Activated naive CD4-positive, alpha-beta T cell (primary cell): ENCODE data around the gene ESPL1.

ENCODE experiments used
- DNase-seq, 4 experiments: peaks; one replicate each; lab custom pipeline; 2025; lab: John Stamatoyannopoulos, UW

ESPL1 gene

DNA sequence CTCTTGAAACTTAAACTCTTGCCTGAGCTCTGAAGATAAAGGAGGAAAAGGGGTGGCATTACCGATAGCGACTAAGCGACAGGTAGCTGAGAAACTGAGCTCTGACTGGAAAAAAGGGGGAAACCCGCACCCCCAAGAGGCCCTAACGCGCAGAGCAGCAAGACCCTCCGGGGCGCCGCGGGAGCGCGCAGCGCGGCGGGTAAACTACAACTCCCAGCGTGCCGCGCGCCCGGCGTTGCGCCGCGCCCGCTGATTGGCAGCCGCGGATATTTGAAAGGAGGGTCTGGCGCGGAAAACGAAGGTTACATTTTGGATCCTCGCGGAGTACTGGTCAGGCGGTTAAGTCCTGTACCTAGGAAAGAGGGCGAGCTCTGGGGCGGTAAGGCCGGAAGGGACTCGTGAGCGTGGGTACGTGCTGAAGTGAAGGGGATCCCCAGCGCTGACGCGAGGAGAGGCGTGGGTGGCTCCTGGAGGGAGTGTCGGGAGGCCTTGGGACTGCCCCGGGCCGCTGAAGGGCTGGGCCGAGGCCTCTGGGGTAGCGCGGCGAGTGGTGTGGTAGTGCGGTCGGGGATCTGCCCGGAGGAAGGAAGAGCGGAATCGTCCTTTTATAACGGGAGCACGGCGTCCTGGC is at the start of gene ESPL1:
ESPL1 (plus strand) TSS at position 301 of the 631 bp plus-strand sequence. CDS start 468 bp downstream, outside the sequence.
- DNase-seq, result peak; percentile 50 to 74 (median 59)

DNA sequence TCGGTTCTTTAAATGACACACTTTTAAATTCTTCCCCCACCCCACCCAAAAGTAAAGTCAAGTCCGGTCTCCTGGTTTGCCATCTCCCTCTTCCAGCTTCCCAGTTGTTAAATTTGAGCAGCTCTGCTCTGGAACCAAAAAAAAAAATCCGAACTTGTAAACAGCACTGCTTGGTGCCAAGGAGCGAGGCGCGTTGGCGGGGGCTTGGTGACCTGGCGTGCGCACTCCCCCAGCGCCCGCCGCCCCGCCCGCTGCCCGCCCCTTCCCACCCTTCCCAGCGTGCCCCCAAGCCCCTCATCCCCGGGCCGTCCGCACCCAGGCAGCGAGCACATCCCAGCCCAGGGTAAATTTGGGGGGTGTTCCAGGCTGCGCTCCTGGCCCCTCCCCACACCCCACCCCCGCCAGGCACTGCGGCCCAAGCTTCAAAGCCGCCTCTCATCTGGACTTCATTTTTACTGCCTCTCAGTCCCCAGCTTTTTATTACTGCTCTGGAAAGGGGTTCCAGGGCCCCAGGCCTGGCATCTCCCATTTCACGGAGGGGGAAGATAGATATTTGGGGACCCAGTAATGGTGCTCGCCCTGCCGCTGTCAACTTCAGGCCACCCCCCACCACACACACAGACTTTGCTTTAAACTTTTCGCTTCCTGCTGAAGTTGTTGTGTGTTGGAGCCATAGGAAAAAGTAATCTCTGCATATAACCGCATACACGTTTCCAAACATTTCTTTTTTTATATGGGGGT is 49.4 kb upstream of the ESPL1 start:
- DNase-seq, result no peak

DNA sequence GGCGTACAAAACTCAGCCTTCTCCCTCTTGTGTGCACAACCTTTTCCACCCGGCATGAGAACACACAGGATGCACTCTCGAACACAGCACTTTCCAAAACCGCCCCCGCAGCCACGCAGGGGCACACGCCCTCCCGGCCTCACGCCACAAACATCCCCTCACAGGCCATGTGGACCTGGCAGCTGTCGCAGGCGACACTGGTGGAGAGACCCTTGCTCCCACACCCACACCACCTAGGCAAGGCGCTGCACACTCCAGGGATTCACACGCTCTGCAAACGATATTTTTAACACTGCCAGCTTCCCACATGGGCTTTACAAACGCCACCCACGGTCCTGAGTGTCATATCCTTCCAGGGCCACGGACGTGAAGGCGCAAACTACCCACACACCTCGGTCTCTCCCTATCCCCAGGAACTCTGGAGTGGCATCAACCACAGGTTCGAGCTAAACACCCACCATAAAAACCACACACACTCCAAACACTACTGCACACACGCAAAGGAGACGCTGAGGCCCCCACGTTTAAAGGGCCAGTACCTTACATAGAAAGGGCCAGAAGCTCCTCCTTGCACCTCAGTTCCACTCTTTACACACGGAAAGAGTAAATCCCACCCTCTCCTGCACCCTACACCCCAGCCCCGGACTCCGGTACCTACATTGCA is 48.7 kb upstream of the ESPL1 start:
- peak in 1 of 4 experiments; percentile 29 for DNase-seq

DNA sequence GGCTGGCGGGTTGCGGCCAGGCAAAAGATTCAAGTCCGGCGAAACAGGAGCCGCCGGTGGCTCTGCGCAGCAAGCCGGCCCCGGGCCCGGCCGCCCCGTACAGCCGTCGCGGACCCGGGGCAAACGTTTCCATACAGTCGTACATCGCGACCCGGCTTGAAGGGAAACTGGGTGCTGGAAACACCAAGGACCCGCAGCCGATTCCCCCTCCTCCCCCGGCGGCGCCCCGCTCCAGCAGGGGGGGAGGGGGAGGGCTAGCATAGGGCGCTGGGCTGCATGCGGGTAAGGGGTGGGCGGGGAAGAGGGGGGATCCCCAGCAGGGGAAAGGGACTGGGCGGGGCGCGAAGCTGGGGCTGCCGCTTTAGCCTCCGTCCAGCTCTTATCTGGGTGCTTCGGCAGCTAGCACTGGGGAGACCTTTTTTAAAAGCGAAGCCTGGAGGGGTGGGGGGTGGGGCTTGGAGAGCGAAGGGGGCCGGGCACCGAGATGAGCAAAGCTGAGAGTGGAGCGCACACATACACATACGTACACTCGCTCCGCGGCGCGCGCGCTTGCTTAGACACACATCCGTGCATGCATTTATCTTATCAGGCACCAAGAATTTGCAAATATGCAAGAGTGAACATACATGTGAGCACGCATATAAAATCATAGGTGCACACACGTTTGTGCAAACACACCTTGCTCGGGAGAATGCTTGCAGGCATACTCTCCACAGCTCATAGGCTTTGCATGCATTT is 48.0 kb upstream of the ESPL1 start:
- peak in 3 of 4 experiments; percentile 68 to 81 (median 73) for DNase-seq

DNA sequence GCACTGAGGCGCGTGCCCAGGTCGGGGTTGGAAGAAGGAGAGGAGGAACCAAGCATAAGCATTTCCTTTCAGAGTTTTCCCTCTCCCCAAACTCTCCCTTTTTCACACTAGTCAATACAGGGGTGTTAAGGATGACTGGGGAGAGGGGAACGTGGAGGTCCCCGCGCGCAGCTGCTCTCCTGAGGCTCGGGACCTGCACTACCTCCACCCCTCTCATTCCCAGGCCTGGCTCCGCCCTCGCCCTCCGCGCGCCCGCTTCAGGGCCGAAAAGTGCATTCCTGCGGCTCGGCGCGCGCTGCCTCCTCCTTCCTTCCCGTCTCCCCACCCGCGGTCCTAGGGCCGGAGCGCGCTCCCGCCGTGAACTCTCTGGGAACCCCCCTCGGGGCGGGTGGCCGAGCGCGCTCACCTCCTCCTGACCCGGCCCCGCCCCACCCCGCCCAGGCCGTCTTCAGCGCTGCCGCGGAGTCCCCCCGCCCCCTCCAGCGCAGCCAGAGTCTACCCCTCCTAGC is 47.4 kb upstream of the ESPL1 start:
- DNase-seq, result peak in 3 of 4 experiments; percentile 46 to 72 (median 47)

DNA sequence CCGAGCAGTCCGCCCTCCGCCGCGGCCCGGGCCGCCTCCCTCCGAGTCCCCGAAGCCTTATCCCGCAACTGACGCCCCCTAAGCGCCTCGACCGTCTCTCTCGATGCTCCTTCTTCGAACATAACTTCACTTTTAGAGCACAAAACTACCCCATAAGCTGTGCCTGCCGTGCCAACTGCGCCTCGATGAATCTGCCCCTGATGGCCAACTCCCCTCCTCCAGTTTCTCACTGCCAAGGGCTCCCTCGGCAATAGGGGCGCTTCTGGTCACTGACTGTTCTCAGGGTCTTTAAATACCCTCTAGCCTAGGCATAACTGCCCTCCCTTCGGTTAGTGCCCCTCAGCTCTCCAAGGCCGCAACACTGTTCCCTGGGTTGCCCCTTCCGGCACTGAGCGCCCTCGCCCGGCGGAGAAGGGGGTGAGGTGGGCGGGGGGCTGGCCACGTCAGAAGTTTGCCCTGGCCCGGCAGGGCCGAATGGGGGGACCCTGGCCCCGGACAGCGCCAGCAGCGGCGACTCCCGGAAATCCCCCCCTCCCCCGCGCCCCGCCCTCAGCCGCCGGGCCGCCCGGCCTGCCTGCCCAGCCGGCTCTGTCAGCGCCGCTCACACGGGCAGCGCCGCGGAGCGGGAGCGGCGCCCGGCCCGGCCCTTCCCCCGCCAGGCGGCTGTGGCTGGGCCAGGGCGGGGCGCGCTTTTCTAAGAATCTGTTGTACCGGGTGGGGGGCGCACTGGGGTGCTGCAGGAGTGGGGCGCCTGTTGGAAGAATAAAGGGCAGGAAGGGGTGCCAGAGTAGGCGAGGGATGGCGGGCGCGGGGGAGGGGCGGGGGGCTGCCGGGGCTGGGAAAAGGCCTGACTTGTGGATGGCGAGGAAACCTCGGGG is 46.7 kb upstream of the ESPL1 start:
- peak in 1 of 4 experiments; percentile 48 for DNase-seq

DNA sequence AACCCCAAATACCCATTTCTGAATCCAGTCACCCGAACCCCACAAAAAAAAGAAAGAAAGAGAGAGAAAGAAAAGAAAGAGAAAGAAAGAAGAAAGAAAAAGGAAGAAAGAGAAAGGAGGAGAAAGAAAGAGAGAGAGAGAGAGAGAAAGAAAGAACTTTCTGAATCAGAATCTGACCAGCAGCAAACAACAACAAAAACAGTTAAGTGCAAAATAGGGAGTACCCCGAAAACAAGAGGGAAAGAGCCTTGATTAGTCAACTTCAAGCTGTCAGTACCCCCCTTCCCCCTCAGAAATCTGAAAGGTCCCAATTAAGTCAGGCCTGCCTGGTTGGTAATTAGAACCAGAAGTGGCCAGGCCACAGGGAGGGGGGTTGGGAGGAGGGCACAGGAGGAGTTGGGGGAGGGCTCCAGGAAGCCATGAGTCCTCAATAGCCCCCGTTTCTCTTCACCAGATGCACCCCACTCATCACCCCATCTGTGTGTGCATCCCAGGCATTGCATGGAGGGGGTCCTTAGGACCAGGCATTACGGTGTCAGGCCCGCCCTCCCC is 45.9 kb upstream of the ESPL1 start:
- no peak for DNase-seq

DNA sequence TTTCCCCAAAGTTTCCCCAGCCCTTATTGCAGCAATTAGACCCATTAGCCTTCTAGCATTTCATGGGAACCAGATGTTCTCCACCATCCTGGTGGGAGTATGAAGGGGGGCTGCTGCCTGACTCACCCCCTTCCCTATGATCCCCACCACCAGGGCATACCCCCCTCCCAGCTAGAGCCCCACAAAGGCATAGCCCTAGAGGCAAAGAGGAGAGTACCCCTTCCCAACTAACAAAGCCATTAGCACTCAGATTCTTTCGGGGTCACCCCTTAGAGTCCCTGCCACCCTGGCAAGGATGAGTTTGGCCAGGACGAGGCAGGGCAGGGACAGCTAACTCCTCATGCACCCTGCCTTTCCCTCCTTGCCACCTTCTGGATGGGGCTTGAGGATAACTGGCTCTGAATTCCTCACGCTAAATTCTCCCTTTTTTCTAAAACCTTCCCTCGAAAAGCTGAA is 45.3 kb upstream of the ESPL1 start:
- DNase-seq, result no peak

DNA sequence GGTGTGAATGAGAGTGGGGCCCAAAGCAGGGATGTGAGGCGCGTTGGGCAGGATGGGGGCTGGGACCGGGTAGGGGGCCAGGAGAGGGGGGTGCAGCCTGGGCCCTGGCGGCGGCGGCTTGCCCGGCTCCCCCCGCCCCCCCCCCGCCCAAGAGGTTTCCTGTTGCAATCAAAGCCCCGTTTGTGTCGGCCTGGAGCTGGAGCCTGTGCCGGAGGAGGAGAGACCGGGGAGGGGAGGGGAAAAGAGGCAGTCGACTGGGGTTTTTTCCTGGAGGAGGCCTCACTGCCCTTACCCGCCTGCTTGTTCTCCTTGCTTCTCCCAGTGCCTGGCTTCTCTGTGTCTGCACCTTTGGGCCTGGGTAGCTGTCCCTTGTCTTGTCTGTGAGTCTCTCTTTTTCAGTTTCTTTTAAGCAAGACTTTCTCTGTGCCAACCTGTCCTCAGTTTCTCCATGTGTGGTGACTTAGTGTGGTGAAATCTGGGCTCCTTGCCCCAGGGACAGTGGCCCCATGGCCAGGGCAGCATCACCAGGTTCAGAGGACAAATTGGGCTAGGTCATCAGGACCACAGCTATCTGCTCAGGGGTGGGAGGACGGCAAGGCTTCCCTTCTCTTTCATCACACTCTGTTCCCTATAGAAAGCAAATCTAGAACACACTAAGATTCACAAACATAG is 44.6 kb upstream of the ESPL1 start:
- DNase-seq, result peak in 1 of 4 experiments; percentile 37

DNA sequence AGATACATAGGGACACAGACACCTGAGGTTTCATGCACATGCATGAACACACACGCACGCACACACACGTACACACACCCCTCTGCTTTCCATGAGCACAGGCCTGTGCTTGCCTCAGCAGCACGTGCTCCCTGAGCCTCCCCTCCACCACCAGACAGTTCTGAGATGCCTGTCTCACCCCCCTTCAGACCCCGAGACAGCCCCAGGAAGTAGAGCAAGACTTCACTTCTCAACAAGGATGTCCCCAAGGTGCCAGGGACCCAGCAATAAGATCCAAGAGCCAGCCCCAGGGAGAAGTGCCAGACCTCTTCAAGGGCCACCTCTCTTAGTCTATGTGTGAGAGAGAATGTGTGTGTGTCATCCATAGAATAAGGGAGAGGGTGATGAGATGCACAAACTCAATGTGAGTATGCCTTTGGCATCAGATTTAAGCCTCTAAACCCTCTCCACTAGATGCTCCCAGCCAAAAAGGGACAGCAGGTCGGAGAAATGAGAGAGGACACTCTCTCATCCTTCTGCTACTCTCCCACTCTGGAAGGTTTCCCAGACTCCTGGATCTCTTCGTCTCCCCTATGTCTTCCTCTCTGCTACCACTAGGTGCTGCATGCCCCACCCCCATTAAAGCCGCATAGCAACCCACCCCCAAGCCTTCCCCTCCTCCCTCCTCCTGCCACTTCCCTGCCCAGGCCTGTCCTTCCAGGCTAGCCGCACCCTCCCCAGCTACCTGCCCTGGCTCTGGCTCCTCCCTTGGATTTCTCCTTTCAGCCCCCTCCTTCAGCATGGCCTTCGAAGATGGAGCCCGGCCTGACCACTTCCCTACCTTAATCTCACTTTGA is 43.8 kb upstream of the ESPL1 start:
- DNase-seq, result no peak

DNA sequence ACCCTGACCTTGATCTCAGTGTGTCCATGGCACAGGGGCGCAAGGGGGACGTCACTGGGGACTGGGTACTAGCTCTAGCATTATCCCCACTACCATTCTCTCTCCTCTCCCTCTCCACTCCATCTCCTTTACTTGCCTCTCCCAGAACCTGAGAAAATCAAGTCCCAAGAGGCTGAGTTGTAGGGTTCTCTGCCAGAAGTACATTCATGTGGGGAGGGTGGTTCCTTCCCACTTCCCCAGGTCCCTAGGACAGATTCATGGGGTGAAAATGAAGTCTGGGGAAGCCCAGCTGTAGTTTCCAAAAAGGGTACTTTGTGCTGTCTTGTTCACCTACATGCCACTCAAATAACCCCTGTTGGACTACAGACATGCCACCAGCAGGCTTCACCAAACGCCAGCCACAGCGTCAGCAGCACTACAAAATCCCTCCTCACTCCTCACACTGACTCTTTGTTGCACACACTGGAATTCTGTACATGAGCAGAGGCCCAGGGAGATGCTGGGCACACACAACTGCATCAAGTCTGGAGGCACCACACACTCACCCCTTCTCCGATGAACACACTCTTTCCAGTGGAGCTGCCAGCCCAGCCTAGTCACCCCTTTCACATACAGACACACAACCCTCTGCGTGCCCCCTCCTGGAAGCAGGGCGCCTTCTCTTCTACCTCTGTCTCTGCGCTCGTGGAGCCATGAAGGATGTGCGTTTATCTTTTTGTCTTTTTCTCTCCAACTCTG is 43.0 kb upstream of the ESPL1 start:
- DNase-seq, result no peak

DNA sequence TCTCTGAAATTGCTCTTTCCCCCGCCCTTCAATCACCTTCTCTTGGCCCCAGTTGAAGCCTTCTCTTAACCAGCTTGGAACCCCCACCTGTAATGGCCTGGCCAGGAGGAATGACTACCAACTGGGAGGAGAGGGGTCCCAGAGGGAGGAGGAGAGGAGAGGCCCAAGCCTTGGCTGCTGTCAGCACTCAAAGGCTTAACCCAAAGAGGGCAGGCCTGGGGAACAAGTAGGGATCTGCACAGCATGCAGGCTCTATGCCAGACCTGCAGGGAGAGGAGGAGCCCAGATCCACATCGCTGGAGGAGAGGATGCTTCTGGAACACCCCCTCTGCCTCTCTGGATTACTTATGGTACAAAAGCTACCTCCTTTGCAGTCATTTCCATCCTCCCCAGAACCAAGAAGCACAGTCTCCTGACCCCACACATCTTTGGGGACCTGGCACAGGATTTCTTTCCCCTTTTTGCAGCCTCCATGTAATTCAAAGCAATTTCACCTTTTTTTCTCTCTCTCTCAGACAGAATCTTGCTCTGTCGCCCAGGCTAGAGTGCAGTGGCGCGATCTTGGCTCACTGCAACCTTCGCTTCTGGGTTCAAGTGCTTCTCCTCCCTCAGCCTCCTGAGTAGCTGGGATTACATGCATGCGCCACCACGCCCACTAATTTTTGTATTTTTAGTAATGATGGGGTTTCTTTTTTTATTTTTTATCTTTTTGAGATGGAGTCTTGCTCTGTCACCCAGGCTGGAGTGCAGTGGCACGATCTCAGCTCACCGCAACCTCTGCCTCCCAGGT is 42.3 kb upstream of the ESPL1 start:
- no peak for DNase-seq

DNA sequence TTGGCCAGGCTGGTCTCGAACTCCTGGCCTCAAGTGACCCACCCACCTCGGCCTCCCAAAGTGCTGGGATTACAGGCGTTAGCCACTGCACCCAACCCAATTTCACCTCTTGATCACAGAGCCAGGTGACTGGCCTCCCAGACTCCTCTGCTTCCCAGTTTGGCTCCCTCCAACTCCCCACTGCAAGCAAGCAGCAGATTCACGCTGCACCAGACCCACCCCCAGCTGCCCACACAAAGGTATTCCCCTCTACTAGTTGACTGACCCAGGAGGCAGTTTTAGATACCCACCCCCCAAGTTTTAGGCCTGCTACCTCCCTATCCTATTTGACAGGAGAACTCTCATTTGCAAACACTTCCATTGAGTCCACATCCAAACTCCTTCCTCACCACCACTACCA is 41.3 kb upstream of the ESPL1 start:
- DNase-seq, result no peak

DNA sequence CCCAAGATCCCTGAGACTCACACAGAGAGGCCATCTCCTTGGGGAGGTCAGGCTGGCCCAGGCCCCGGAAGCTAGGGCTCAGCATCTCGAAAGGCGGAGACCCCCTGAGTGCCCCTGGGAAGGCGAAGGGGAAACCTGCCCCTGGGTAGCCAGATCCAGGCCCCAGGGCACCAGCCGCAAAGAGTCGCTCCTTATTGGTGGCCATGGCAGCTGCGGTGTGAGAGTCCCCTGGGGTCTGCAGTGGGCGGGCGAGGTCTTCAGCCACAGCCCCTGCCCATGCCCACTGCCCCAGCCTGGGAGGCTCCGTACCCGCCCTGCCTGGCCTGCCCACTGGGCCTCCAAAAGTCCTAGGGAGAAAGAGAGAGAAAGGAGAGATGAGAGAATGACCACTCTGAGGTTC is 40.8 kb upstream of the ESPL1 start:
- no peak for DNase-seq

DNA sequence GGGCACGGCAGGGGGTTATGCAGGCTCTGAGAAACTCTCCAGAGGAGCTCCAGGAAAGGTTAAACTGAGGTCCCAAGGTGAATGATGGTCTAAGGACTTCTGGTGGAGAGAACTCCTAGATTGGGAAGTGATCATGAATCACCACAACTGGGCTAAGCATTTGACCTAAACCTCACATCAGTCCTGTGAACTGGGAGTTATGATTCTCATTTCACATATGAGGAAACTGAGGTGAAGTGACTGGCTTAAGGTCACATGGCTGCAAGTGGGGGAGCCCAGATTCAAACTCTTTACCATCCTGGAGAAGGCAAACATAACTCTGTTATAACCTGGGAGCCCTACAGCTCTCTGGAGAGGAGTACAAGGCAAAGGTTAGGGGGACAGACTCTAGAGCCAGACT is 40.3 kb upstream of the ESPL1 start:
- DNase-seq, result no peak

DNA sequence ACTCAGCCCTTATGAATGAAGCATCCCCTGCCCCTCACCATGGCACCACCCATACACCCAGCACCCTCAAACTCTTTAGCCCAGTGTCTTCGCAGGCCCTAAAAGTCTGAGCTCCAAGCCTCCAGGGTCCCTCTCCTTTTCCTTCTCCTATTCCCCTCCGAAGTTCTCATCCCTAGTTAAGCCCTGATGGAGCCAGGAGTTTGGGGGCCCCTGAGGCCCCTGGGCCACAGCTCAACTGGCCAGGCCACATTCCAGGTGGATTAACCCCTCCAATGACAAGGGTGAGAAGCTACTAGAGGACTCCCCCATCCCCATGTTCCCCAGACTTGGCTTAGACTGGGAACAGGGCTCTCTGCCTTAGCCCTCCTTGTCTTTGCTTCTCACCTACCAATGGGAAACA is 38.6 kb upstream of the ESPL1 start:
- no peak for DNase-seq

DNA sequence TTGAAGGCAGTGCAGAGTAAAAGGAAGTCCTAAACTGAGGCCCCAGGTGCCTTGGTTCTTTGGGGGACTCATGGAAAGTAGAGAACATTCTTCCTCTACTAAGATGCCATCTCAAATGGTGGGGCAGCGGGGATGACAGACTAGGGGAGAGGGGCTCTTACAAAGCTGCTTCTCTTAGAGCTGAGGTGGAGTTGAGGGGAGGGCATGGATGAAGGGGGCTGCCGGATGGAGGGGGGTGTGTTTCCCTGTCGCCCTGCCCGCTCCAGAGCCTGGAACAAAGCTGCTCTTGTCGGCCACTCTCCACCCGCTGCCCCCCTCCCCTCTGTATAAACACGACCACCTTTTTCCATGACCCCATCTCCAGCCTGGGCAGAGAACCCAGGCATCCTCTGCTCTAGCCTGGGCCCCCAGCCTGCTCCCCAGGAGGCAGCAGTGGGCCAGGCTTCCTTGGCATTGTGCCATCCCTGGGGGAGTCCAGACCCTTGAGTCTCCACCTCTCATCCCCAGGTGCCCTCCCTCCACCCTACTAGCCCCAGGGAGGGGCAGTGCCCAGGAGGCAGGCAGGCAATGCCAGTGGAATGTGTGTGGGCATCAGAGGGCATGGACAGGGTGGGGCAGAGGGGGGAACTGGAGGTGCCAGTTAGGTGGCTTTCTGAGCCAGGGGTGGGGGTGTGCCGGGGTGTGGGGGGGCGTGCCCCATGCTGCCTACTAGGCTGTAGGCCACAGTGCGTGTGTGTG is 37.8 kb upstream of the ESPL1 start:
- no peak for DNase-seq
